NT2/D1 (cell line): Measurements from ENCODE around the gene ILF2.

ENCODE experiments used
- DNase-seq: peaks from one replicate; pipeline ENCODE4 v3.0.0-alpha.2; 2011; ENCODE audit warnings: low read depth, low spot score
- H3K27me3 ChIP-seq: 2 replicates; pipeline ENCODE4 v1.6.0; 2011; ENCODE audit warnings: mild to moderate bottlenecking; ENCODE audit not compliant: insufficient read length, insufficient read depth
- H3K36me3 ChIP-seq: 2 replicates; pipeline ENCODE4 v1.6.1; 2011; ENCODE audit warnings: mild to moderate bottlenecking, low read length, mixed read lengths; ENCODE audit not compliant: insufficient read depth, insufficient read length
- H3K4me1 ChIP-seq: 2 replicates; pipeline ENCODE4 v1.5.1; 2011; ENCODE audit not compliant: insufficient read depth, insufficient read length
- H3K4me3 ChIP-seq: 2 replicates; pipeline ENCODE4 v1.5.1; 2011; ENCODE audit warnings: low read depth; ENCODE audit not compliant: insufficient read length
- H3K9ac ChIP-seq: 2 replicates; pipeline ENCODE4 v1.6.0; 2011; ENCODE audit warnings: low read depth; ENCODE audit not compliant: insufficient read length
- H3K9me3 ChIP-seq: 2 replicates; pipeline ENCODE4 v1.5.1; 2011; ENCODE audit warnings: mild to moderate bottlenecking, low read length; ENCODE audit not compliant: insufficient read depth
- SUZ12 ChIP-seq: IDR thresholded peaks from 2 replicates; pipeline ENCODE4 v1.6.1; 2011; ENCODE audit not compliant: insufficient read length, insufficient read depth; ENCODE audit errors: extremely low read depth
- YY1 ChIP-seq: IDR thresholded peaks from 2 replicates; pipeline ENCODE4 v1.6.1; 2011; ENCODE audit not compliant: insufficient read length, insufficient read depth
- ZNF274 ChIP-seq: IDR thresholded peaks from 2 replicates; pipeline ENCODE4 v1.6.1; 2011; ENCODE audit warnings: mild to moderate bottlenecking, low read depth, low read length

The ILF2 gene

DNA sequence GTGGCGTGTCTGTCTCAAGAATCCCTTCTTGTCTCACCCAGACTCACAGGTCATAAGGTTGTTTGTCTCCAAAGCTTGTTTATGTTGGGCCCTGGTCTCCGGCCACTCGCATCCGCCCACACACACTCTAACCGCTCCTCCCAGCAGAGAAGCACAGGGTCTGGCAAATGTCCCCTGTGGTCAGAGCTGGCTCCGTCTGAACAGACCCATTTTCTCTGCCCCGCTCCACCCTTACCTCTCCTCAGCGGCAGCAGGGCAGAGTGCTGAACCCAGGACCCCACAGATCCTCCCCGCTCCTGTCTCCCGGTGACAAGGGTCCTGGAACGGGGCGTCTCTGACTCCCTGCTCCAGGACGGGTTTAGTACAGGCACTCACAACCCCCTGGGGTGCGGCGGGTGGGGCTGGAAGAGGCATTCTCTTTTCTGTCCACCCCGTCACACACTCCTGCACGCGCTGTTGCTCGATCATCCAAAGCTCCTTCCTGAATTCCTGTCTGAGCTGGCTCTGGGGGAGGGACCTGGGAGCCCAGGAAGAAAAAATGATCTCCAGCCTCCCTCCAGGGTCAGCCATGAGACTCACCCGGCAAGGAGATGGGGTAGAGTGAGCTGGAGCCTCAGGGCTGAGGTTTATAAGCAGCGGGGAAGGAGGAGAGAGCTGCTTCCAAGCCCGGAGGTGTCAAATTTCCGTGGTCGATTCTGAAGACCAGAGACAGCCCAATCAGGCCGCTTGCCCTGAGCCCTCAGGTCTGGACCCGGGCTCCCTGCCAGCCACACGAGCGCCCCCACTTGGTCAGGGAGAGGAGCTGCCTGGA, 43.7 kb downstream of the ILF2 start, which contains the start of gene S100A13:
Gene S100A13 (minus strand): TSS at position 602 of the 811 bp plus-strand sequence. CDS start 1,033 bp downstream, outside the sequence.
- Histone ChIP-seq H3K36me3 (peaks cover 44% of the 10 kb centered on the region), H3K9ac (peak within 1 kb of the TSS; percentile 91), H3K9me3 (no peaks in the 10 kb centered on the region), H3K4me1 (peaks cover 34% of the 10 kb centered on the region), H3K27me3 (no peaks in the 10 kb centered on the region), H3K4me3 (peak within 1 kb of the TSS; percentile 75)
- peak; percentile 20 for TF ChIP-seq YY1
- TF ChIP-seq SUZ12 = no peak
- TF ChIP-seq ZNF274 = no peak
- peak; percentile 99 for DNase-seq

DNA sequence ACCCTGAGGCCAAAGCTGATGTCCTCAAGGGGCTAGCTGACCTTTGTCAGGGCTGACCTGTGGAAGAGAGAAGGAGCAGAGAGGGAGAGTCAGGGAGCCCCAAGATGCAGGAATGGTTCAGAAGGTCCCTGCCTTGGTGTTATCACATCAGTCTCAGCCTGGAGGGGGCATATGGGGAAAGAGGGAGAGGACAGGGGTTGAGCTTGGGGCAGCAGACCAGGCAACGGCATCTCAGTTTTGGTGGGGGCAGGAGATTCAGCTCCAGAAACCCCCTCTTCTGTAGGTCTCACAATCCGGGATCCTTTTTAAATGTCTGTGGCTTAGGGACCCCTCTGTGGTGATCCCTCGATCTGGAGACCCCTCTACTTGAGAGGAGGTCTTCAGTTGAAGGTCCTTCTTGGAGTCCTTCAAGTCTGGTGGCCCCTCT, 44.3 kb downstream of the ILF2 start:
- Histone ChIP-seq H3K36me3 (peaks cover 48% of the 10 kb centered on the region), H3K4me1 (peaks cover 34% of the 10 kb centered on the region), H3K4me3 (peak overlapping the region; percentile 75), H3K27me3 (no peaks in the 10 kb centered on the region), H3K9me3 (no peaks in the 10 kb centered on the region), H3K9ac (peak overlapping the region; percentile 91)
- no peak for DNase-seq
- no peak for TF ChIP-seq ZNF274
- no peak for TF ChIP-seq SUZ12
- no peak for TF ChIP-seq YY1

DNA sequence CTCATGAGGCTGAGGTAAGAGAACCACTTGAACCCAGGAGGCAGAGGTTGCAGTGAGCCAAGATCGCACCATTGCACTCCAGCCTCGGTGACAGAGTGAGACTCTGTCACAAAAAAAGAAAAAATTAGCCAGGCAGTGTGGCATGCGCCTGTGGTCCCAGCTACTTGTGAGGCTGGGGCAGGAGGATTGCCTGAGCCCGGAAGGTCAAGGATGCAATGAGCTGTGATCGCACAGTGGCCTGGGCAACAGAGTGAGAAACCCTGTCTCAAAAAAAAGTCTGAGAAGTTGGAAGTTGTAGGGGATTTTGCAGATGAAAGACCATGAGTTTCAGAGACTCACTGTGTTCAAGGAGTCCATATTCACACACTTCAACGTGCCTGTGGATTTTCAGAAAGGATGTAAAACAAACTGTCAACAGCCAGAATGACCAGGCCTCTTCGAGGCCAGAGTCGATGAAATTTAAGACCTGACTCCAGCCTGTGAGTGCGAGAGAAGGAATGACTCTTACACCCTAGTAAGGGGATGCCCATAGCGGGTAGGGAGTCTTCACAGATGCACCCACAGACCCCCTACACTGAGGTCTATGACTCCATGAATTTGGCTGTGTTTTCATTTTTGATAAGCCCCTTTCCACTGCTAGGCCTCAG, 45.7 kb downstream of the ILF2 start:
- no peak for TF ChIP-seq SUZ12
- no peak for TF ChIP-seq ZNF274
- no peak for TF ChIP-seq YY1
- H3K9ac ChIP-seq = no peak overlapping the region
- H3K27me3 ChIP-seq = no peaks in the 10 kb centered on the region
- peaks cover 60% of the 10 kb centered on the region for H3K36me3 ChIP-seq
- H3K9me3 ChIP-seq = 0 out of 2 replicates have a peak, but pooled peaks cover 7% of the 10 kb centered on the region
- H3K4me3 ChIP-seq = no peak overlapping the region
- H3K4me1 ChIP-seq = peaks cover 30% of the 10 kb centered on the region
- DNase-seq = no peak

DNA sequence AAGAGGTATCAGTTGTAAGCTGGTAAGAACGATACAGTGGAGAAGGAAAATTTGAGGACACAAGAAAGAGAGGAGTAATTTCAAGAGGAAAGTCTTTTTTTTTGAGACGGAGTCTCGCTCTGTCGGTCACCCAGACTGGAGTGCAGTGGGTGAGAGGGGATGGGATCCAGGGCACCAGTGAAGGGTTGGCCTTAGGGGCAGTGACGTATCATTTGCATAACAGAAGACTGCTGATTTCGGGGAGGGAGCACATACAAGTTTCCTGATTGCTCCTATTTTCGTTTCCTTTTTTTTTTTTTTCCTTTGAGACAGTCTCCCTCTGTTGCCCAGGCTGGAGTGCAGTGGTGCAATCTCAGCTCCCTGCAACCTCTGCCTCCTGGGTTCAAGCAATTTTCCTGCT, 47.7 kb downstream of the ILF2 start:
- Histone ChIP-seq H3K4me3 (no peak overlapping the region), H3K4me1 (peaks cover 11% of the 10 kb centered on the region), H3K27me3 (no peaks in the 10 kb centered on the region), H3K36me3 (peaks cover 79% of the 10 kb centered on the region), H3K9me3 (0 out of 2 replicates have a peak, but pooled peaks cover 11% of the 10 kb centered on the region), H3K9ac (no peak overlapping the region)
- DNase-seq = peak; percentile 61
- no peak for TF ChIP-seq YY1
- no peak for TF ChIP-seq SUZ12
- TF ChIP-seq ZNF274 = no peak

DNA sequence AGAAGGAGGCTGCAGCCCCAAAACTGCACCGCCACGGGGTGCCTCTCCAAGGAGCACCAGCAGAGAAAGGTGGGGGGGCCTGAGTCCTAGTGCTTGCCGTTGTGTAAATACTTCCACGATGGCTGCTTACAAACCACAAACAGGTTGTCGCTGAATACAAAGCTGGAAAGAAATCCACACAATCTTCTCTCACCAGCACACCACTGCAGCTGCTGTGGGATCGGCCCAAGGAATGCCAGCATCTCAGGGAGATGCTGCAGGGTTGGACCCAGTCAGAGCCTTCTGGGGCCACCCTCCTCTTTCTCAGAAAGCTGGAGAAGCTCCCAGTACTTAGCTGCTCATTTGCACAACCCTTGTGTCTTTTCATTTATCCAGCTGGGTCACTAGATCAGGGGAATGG, 51.6 kb downstream of the ILF2 start:
- Histone ChIP-seq H3K4me1 (peaks cover 24% of the 10 kb centered on the region), H3K36me3 (peaks cover 64% of the 10 kb centered on the region), H3K4me3 (no peak overlapping the region), H3K27me3 (no peaks in the 10 kb centered on the region), H3K9me3 (0 out of 2 replicates have a peak, but pooled peaks cover 11% of the 10 kb centered on the region), H3K9ac (no peak overlapping the region)
- no peak for DNase-seq
- TF ChIP-seq YY1 (no peak), ZNF274 (no peak), SUZ12 (no peak)

DNA sequence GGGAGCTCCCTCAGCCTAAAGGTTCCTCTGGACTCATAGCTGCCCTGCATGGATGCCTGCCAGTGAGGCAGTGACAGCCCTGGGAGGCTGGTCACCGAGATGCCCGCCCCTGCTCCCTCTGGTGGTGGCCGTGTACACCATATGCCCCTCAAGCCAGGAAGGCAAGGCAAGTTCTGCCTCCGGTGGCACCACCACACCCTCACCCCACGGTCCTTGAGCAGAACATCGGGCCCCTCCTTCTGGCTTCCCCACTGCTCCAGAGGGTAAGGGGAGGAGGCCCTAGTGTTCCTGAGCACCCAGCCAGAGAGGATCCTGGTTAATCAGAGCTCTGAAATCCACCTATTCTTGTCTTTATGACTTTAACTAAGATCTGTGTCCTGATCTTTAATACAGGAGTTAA, 53.1 kb downstream of the ILF2 start:
- H3K9ac ChIP-seq = no peak overlapping the region
- no peak for DNase-seq
- peaks cover 52% of the 10 kb centered on the region for H3K36me3 ChIP-seq

DNA sequence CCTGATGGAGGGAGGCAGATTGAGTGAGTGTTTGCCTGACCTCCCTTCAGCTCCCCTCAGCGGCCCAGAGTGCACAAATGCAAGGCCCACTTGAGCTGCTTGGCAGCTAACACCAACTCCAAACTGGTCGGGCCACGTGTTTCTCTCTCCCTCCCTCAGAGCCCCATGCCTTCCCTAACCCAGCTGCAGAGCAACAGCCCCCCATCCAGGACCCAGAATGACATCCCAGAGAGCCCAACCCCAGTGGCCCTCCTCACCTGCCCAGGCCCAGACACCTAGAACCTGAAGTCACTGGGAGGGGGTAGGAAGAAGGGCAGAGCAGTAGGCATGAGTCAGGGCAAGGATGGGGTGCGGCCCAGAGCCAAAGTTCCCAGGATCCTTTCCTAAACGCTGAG, 53.9 kb downstream of the ILF2 start:
- DNase-seq = no peak
- peaks cover 3% of the 10 kb centered on the region for H3K27me3 ChIP-seq
- H3K4me1 ChIP-seq = peaks cover 32% of the 10 kb centered on the region
- 0 out of 2 replicates have a peak, but pooled peaks cover 11% of the 10 kb centered on the region for H3K9me3 ChIP-seq
- H3K4me3 ChIP-seq = no peak overlapping the region
- H3K36me3 ChIP-seq = peaks cover 44% of the 10 kb centered on the region
- TF ChIP-seq YY1 (no peak), ZNF274 (no peak), SUZ12 (no peak)
- no peak overlapping the region for H3K9ac ChIP-seq

More for the DNA sequence above, 53.1 kb downstream of the ILF2 start:
- TF ChIP-seq YY1 (no peak), SUZ12 (no peak), ZNF274 (no peak)
- H3K9me3 ChIP-seq = 0 out of 2 replicates have a peak, but pooled peaks cover 11% of the 10 kb centered on the region
- H3K4me3 ChIP-seq = no peak overlapping the region
- no peaks in the 10 kb centered on the region for H3K27me3 ChIP-seq
- H3K4me1 ChIP-seq = peaks cover 27% of the 10 kb centered on the region
